ENCODE data around the gene ERP29. TPM values are rescaled to one million over a fixed set of nuclear protein-coding genes. Genes with fewer than 3 reads are reported as not detected.

The ERP29 gene
- total and polyA plus RNA-seq, 4 donors = 60.9 to 150 (median 115) TPM

- H3K4me1 ChIP-seq (ENCODE audit: control insufficient read depth in 5 of 5, insufficient read depth in 5 of 5, low read length in 5 of 5) = peaks cover 4 to 24% (median 12%) of the 10 kb centered on the region in 5 donors
- H3K9ac ChIP-seq (ENCODE audit: insufficient read depth in 1 of 2, low read length in 2 of 2) = no peak overlapping the region
- H3K9me3 ChIP-seq (ENCODE audit: control insufficient read depth in 4 of 4, insufficient read depth in 3 of 4, low read length in 3 of 4) = no peaks in the 10 kb centered on the region
- ATAC-seq (ENCODE audit: insufficient read depth, low FRiP score) (no peak), DNase-seq (no peak)
- TF ChIP-seq, protein P1, sequence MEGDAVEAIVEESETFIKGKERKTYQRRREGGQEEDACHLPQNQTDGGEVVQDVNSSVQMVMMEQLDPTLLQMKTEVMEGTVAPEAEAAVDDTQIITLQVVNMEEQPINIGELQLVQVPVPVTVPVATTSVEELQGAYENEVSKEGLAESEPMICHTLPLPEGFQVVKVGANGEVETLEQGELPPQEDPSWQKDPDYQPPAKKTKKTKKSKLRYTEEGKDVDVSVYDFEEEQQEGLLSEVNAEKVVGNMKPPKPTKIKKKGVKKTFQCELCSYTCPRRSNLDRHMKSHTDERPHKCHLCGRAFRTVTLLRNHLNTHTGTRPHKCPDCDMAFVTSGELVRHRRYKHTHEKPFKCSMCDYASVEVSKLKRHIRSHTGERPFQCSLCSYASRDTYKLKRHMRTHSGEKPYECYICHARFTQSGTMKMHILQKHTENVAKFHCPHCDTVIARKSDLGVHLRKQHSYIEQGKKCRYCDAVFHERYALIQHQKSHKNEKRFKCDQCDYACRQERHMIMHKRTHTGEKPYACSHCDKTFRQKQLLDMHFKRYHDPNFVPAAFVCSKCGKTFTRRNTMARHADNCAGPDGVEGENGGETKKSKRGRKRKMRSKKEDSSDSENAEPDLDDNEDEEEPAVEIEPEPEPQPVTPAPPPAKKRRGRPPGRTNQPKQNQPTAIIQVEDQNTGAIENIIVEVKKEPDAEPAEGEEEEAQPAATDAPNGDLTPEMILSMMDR (IDR thresholded peaks at IDR 0.05; ENCODE audit: control extremely low read depth, extremely low read depth) = no peak
- no peaks in the 10 kb centered on the region for H3K27me3 ChIP-seq (ENCODE audit: control insufficient read depth in 3 of 3, insufficient read depth in 3 of 3, low read length in 2 of 3)
- H3K4me3 ChIP-seq = no peak overlapping the region
- 86 to 88% methylated on average over 8 of the region's 8 CpGs for WGBS, 2 donors
- peaks cover 0 to 9% (median 6%) of the 10 kb centered on the region in 4 donors for H3K36me3 ChIP-seq (ENCODE audit: control insufficient read depth in 4 of 4, insufficient read depth in 4 of 4, low read length in 4 of 4)
- H3K27ac ChIP-seq (ENCODE audit: low read depth in 1 of 2, low read length in 1 of 2) = peak overlapping the region in 1 of 2 donors; percentile 97
Observed at GRCh38 chr12:112011685-112012084, 1.5 kb upstream of the ERP29 start.

GRCh38 chr12:112013601-112014402 is 576 bp downstream of the ERP29 start:
- H3K36me3 ChIP-seq (ENCODE audit: control insufficient read depth in 4 of 4, insufficient read depth in 4 of 4, low read length in 4 of 4) = peaks cover 0 to 15% (median 8%) of the 10 kb centered on the region in 4 donors
- no peaks in the 10 kb centered on the region for H3K27me3 ChIP-seq (ENCODE audit: control insufficient read depth in 3 of 3, insufficient read depth in 3 of 3, low read length in 2 of 3)
- DNase-seq (peak; percentile 48 to 61 (median 52)), ATAC-seq (ENCODE audit: insufficient read depth, low FRiP score) (peak; percentile 30)
- peak overlapping the region; percentile 88 for H3K4me3 ChIP-seq
- WGBS, 2 donors = 1 to 2% methylated on average over 53 to 54 of the region's 54 CpGs
- H3K27ac ChIP-seq (ENCODE audit: low read depth in 1 of 2, low read length in 1 of 2) = peak overlapping the region; percentile 86 to 97
- peaks cover 4 to 24% (median 12%) of the 10 kb centered on the region in 5 donors for H3K4me1 ChIP-seq (ENCODE audit: control insufficient read depth in 5 of 5, insufficient read depth in 5 of 5, low read length in 5 of 5)
- peak overlapping the region; percentile 60 to 66 for H3K9ac ChIP-seq (ENCODE audit: insufficient read depth in 1 of 2, low read length in 2 of 2)
- TF ChIP-seq, protein P1 (IDR thresholded peaks at IDR 0.05; ENCODE audit: control extremely low read depth, extremely low read depth) = no peak
- H3K9me3 ChIP-seq (ENCODE audit: control insufficient read depth in 4 of 4, insufficient read depth in 3 of 4, low read length in 3 of 4) = no peaks in the 10 kb centered on the region

DNA sequence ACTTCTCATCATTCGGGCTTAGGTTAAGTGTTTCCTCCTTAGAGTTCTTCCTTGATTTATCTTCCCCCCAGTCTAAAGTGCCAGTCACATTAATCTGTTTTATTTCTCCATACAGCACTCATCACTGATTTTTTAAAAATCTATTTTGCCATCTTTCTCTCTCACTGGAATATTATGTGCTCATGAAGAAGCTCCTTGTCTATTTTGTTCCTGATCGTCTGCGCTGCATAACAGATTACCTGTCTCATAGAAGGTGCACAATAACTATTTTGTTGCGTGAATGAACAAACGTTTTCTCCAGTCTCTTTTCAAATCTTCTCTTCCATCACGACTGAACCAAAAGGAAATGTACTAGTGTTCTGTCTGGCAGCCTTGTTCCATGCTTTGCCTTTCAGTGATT is 2.7 kb downstream of the ERP29 start:
- no peak overlapping the region for H3K9ac ChIP-seq (ENCODE audit: insufficient read depth in 1 of 2, low read length in 2 of 2)
- TF ChIP-seq, protein P1 (IDR thresholded peaks at IDR 0.05; ENCODE audit: control extremely low read depth, extremely low read depth) = no peak
- peaks cover 3 to 24% (median 12%) of the 10 kb centered on the region in 5 donors for H3K4me1 ChIP-seq (ENCODE audit: control insufficient read depth in 5 of 5, insufficient read depth in 5 of 5, low read length in 5 of 5)
- H3K27me3 ChIP-seq (ENCODE audit: control insufficient read depth in 3 of 3, insufficient read depth in 3 of 3, low read length in 2 of 3) = no peaks in the 10 kb centered on the region
- H3K27ac ChIP-seq (ENCODE audit: low read depth in 1 of 2, low read length in 1 of 2) = no peak overlapping the region
- WGBS, 2 donors = 95 to 96% methylated on average over 6 of the region's 6 CpGs
- H3K36me3 ChIP-seq (ENCODE audit: control insufficient read depth in 4 of 4, insufficient read depth in 4 of 4, low read length in 4 of 4) = peaks cover 5 to 26% (median 17%) of the 10 kb centered on the region in 4 donors
- no peak for DNase-seq
- H3K4me3 ChIP-seq = no peak overlapping the region
- no peaks in the 10 kb centered on the region for H3K9me3 ChIP-seq (ENCODE audit: control insufficient read depth in 4 of 4, insufficient read depth in 3 of 4, low read length in 3 of 4)
- no peak for ATAC-seq (ENCODE audit: insufficient read depth, low FRiP score)

Data from lung (tissue), 12 donors.